RCC 7860 (cell line): ENCODE data around the gene BIK.

Experiments
- DNase-seq: peaks from one replicate; pipeline ENCODE4 v3.0.0-alpha.2; 2015; ENCODE audit warnings: low spot score
- FAIRE-seq: peaks from 2 replicates; lab custom pipeline; 2012; peaks lifted over from hg19 to GRCh38; lab: Jason Lieb, UNC

Gene BIK

DNA sequence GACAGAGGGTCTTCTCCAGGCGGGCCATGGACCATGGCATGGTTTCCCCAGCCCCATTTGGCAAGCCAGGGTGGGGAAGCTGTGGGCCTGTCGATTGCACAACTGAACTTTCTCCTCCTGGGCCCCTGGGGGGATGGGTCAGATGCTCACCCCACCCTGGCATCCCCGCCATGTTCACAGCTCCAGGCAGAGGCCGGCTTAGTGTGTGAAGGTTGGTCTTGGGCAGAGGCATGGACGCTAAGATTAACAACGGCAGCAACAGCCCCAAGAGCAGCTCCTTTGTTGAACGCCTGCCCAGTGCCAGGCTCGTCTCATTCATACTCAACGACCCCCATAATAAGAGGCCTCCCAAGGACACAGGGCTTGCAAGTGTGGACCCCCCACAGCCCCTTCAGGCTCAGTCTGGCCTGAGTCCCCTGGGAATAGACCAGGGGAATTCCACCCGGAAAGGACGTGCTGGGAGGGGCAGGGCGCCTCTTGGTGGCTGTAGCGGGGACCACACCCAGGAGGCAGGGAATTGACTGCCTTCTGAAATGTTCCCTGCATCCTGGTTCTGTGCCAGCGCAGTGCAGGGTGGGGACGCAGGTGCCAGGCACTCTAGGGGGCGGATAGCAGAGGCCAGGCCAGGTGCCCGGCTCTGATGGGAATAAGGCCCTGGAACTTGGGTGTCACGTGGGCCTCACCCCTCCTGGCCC is 49.1 kb downstream of the BIK start:
- FAIRE-seq = no peak
- DNase-seq = no peak

DNA sequence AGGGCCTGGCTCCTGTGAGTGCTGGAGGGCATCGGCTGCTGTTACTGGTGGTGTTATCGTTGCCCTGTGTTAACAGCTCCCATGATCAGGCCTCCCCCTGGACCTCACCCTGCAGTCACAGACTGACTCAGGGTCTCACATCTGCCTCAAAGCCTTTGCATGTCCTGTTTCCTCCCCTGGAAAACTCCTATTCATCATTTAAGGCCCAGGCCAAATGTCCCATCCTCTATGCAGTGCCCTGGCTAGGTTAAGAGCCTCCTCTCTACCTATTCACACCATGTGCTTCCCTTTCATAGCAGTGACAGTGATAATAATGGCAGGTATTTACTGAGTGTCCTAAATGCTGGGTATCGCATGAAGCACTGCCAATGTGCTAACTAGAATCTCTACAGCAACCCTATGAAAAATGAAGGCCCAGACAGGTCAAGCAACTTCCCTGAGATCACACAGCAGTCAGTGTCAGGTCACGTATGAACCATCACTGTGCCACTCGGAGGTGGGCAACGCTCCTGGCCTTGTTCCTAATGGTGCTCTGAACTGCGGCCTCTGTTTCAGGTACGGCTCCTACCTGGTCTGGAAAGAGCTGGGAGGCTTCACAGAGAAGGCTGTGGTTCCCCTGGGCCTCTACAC is 50.1 kb downstream of the BIK start:
- DNase-seq = no peak
- FAIRE-seq = no peak

DNA sequence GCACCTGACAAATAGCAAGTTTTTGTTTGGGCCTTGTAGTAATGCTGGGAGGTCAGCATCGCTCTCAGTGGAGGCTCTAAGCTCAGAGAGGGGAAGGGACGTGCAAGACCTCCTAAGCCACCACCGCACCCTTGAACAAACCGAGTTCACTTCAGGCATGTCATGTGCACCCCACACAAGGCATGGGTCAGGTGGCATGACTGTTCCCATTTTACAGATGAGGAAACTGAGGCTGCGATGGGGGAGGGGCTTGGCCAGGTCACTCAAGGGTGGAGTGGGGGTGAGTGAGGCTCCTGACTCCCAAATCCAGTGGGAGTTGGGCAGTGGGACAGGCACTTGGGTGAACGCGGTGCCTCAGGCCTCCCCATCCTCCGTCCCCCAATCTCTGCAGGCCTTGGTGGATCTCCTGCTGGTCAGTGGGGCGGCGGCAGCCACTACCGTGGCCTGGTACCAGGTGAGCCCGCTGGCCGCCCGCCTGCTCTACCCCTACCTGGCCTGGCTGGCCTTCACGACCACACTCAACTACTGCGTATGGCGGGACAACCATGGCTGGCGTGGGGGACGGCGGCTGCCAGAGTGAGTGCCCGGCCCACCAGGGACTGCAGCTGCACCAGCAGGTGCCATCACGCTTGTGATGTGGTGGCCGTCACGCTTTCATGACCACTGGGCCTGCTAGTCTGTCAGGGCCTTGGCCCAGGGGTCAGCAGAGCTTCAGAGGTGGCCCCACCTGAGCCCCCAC is 52.0 kb downstream of the BIK start:
- FAIRE-seq = no peak
- DNase-seq = no peak

DNA sequence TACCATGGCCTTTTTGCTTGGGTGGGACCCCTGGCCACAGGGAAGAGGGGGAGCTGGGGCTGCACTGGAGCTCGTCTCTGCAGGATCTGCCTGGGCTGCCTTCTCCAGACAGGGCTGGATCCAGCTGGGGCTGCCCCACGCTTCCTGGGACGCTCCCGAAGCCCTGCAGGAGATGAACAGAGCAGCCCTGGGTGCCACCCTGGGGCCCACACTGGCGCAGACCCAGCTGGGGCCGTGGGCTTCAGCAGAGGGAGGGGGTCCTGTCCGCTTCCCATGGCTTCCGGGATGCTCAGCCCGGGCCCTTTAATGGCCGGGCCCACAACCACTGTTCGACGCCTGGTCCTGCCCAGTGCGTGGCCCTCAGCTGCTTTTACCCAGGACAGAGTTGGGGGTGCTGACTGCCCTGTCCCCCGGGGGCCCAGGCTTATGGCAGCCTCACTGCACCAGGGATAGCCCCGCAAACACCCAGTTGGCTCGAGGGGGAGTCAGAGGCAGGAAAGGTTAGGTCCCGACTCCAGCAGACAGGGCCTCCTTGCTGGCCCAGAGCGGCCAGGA is 52.8 kb downstream of the BIK start:
- no peak for FAIRE-seq

DNA sequence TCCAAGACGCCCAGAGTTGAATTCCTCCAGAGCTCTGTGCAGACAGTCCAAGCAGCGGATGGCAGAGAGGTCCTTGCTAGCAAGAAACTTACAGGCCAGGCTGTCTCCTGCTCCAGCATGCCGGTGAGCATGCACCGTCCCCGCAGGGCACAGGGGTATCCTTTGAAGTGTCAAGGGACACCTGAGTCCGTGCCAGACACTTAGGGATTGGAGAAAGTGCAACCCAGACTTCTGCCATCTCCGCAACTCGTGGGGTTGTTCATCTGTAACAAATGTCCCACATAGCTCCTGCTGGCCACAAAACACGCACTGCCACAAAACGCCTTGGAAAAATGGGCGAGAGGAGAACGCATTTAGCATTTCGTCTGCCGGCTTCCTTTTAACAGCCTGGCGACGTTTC is 54.1 kb downstream of the BIK start:
- no peak for DNase-seq
- FAIRE-seq = no peak

More for the DNA sequence above, 52.8 kb downstream of the BIK start:
- no peak for DNase-seq

DNA sequence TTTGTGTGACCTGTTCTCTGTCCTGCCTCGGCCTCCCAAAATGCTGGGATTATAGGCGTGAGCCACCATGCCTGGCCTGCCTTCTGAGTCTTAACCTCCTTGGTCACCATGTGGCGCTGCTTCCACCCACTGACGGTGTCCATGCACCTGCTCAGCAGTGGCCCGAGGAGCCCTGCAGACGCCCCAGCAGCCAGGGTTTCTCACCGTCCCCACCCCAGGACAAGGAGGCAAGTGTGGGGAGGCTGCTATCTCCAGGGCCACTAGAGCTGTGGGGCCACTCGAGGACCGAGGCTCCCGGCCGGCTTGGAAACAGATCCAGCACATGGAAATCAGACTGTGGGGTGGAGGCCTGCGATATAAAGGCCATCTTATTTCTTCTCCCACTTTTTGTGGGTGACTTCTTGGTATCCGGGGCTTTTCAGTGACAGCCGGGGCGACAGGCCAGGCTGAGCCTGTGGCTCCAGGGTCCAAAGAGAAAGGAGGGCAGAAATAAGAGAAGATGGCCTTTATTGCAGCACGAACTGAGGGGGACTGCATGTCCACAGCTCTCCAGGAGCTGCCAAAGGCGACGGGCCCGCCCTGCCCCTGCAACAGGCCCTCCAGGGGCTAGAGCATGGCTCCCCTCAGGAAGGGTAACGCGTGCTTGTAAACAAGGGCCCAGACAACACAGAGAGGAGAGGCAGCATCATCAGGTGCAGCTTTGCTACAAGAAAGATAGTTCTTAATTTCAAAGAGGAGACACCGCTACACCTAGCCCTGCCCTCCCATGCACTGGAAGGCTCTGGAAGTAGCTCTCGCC is 55.8 kb downstream of the BIK start:
- DNase-seq (no peak), FAIRE-seq (no peak)

DNA sequence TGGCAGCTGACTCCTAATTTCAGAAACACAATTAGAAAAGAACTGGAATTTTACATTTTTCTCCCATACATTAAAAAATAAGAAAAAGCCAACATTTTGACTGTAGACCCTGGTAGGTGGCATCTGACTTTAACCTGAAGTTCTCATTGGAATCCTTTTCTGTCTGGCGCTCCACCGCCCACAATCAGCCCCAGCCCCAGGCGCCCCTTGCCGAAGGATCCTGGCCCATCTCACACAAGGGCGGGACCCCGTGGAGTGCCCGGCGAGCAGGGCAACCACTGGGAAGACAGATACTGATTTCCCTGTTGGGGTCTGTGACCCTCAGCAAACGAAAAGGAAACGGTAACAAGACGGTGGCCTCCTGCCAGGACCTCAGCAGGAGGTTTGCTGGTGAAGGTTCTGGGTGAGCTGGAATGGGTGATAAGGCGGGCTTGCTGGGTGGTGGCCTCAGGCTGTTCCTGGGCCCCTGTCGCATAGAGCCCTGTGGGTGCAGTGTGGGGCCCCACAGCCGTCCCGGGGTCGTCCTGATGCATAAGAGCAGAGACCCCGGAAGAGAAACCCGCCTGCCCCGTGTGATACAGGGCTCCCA is 56.5 kb downstream of the BIK start:
- FAIRE-seq = no peak
- DNase-seq = no peak

DNA sequence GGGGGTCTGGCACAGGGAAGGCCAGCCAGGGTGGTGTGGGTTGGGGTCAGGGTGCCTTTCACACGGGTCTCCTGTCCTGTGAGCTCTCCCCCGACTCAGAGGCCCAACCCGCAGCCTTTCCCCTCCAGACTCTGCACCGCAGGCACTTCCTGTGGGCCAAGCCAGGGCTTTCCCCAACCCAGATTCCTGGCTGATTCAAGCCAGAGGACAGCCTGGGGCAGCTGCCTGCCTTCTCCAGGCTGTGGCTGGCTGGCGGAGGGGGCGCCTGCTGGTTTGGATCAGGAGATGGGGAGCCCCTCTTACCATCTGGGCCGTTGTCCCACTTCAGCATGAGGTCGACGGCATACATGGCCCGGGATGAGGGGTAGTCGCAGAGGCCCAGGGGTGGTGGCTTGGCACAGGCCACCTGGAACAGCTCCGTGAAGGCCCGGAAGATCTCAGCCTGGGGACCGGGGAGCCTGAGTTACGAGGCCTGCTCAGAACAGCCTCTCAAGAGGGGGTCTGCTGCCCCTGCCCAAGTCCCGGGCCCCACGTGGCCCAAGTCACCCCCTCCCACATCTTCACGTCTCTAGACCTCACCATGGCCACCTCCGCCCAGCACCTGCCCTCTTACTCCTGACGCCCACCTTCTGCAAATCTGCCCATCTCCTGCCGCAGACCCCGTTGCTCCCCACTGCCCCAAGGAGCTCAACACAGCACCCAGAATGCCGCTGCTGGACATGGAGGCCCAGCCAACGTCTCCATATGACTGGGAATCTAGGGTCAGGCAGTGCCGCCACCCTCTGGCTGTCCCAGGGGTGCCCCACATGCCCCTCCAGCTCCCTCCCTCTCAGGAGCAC is 58.1 kb downstream of the BIK start:
- DNase-seq = no peak
- no peak for FAIRE-seq

DNA sequence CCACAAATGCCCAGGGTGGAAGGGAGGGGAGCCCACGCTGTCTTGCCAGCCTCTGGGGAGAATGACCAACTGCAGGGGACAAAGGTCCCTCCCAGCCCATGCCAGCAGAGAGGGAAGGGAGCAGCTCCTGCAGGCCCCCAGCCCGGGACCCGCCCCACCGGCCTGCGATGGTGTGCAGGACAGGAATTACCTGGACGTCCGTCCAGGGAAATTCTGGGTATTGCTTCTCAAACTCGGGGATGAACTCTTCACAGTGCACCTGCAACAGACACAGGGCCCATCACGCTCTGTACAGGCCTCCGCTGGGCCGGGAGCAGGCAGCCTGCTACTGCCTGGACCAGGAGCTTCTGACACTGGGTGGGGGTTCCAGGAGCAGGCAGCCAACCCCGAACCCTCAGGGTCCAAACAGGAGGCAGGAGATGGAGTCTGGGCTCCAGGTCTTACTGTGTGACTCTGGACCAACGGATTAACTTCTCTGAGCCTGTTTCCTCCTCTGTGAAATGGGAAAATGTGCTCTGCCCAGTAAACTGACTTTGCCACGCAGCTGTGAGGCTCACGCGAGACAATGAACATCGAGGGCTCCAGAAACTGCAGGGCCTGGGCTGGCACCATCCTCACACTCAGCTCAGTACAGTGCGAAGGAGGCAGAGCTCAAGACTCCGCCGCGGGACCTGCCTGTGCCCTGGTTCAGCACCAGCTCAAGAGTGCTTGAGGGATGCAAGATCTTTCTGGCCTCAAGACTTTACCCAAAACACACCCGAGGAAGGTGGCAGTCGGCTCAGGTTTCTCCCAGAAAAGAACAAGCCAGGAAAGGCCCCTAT is 59.0 kb downstream of the BIK start:
- no peak for DNase-seq

DNA sequence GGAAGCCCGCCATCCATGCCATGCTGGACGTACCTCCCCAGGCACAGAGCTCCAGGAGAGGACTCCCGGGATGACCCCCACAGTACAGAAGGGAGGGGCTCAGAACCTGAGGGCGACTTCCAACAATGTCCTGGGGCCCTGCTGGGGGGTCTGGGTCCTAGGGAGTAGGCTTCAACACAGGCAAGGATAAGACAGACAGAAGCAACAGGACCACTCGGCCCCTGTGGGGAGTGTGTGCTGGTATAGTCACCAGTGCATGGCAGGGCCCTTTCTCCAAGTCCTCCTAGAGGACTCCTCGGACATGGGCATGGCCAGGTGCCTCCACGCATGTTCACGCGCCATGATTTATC is 59.6 kb downstream of the BIK start:
- FAIRE-seq = no peak
- DNase-seq = no peak

More for the DNA sequence above, 59.0 kb downstream of the BIK start:
- FAIRE-seq = no peak

DNA sequence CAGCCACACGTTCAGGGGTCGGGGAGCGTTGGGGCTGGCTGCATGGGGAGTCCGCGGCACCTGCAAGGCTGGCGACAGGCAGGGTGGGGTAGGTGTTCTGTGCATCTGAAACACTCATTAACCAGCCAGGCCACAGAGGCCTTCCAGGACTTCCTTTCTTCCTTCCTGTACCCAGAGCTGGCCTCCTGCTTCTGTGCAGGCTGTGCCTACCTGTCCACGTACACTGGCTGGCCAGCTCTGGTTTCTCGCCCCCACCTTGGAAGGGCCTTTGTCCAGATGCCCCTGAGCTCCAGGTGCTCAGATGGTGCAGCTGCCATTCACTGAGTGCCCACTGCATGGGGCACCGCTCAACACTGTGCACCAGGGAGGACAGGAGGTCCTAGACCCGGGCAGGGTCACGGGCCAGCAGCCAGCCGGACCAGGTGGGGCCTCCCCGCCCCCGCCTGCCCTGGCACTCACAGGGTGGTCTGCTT is 60.5 kb downstream of the BIK start:
- no peak for FAIRE-seq

DNA sequence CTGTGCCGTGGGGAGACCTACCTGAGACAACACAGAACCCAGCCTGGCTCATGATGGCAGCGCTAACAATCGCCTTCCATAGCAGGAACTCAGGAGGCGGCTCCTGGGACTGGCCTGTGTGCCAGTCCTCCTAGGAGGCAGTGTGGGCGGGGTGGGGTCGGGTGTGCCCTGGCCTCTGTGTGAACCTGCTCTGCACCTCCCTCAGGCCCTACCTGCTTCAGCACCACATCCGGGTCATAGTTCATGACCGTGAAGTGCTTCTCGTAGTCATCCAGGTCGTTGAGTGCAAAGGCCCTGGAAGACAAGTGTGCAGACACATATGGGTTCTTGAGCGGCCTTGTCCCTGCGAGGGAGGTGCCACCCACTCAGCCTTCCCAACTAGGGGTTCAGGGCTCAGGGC is 61.1 kb downstream of the BIK start:
- DNase-seq (no peak), FAIRE-seq (no peak)

More for the DNA sequence above, 60.5 kb downstream of the BIK start:
- DNase-seq = no peak

DNA sequence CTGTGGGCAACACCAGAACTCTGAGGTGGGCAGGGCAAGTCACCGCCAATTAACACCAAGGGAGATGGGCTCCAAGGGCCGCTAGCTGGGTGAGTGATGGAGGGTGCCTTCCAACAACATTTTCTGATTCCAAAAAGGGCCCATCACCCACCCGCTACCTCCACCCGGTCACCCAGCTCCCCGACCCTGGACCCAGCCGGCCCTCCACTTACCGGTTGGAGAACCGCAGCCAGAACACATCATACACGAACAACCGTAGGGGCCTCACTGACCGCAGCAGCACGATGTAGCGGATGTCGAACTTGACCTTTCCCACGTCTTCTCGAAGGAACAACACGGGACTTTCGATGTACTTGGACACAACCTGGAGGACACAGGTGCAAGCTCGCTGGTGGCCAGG is 61.6 kb downstream of the BIK start:
- no peak for FAIRE-seq
- no peak for DNase-seq

DNA sequence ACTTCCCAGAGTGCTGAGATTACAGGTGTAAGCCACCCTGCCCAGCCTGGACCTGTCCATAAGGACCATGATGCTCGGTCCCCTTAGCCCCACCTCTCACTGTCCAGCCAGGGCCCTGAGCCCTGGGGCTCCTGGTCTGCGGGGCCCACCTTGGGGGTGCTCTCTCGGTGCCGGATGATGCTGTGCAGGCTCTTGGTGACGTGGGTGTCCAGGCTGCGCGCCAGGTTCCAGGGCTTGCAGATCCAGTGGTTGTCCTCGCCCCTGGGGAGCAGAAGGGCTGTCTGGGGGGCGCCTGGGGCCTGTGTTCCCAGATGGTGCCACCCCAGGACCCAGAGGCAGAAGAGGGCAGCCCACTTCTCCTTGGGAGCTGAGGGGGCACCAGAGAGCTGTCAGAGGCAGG is 63.0 kb downstream of the BIK start:
- FAIRE-seq (no peak), DNase-seq (no peak)

DNA sequence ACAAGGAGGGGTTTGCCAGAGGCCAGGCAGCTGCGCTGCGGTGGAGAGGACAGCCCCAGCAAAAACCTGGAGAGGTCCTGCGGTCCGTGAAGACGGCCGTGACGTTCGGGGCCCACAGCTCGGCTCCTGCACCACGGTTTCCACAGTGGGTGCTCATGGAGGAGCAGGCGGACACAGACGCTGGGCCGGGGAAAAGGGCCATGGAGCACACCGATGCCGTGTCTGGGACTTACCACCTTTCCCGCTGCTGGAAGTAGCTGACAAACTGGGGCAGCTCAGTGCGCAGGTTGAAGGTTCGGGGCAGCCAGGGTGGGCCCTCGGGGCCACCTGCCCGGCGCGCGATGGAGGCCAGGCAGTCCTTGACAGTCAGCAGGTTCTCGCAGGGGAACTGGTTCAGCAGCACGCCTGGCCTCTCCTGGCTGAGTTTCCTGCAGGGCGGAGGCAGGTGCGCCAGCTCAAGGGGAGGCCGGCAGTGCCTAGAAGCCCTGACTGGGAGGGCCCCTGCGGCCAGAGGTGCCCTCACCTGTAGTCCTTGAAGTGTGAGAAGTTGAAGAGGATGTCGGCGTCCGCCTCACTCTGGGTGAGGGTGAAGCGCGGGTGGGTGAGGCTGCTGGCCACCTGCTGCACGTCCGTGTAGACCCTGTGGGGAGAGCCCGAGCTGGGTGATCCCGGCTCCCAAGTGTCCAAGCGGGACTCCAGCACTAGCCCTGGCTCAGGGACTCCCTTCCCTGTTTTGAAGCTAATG is 63.6 kb downstream of the BIK start:
- FAIRE-seq = no peak
- no peak for DNase-seq

DNA sequence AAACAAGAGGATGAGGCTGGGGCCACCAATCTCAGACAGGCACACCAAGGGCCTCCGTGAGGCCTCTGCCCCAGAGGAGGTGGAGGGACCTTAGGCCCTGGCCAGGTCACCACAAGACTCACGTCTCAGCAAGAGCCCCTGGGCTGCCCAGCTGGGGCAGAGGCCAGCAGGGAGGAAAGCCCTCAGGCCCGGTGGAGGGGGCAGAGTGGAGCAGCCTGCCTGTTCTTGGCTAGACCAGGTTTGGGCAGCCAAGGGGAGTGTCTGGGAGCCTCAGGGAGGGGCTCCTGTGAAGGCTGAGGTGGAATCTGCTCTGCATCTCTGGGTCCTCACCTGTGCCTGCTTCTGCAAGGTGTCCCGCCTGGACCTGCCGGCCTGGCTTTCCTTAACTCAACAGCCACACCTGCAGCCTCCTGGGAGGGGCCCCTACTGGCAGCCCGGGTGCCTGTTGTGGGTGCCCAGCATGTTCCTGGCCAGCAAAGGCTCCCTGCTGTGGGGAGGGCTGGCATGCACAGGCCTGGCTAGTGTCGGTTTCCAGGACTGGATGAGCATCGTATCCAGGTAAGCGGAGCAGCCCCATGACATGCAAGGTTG is 64.5 kb downstream of the BIK start:
- no peak for DNase-seq
- no peak for FAIRE-seq

DNA sequence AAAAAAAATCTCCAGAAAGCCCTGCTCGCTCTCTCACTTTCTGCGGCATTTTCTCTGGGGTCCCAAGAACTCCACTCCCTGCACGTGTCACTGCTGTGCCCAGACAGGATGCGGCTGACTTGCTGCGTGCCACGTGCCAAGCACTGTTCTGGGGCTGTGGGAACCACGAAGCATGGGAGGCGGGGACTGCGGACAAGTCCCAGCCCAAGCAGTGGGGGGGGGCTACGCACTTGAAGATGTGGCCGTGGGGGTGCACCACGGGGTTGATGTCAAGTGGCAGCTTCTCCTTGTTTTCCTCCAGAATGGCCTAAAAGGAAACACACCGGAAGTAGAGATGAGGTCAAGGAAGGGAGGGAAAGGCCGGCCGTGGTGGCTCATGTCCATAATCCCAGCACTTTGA is 65.5 kb downstream of the BIK start:
- DNase-seq (no peak), FAIRE-seq (no peak)

DNA sequence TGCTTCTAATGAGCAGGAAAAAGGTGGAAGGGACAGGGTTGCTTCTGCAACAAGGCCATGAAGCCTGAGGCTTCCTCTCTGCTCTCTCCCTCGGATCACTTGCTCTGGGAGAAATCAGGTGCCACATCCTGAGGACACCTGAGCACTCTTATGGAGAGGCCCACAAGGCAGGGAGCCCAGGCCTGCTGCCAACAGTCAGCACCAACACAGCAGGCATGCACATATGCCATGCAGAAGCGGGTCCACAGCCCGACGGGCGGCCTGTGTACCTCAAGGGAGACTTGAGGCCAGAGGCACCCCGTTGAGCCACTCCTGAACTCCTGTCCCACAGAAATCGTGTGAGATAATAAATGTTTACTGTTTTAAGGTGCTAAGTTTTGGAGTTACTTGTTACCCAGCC is 66.9 kb downstream of the BIK start:
- FAIRE-seq = no peak
- DNase-seq = no peak
